GM12891 (cell line): ENCODE results near the gene DHX36. TPM values are rescaled to one million over a fixed set of nuclear protein-coding genes. Genes with fewer than 3 reads are reported as not detected.
A peak's percentile ranks its signal among the peaks of the same experiment; 100 is the strongest.

Source experiments
- DNase-seq: peaks from one replicate; pipeline ENCODE4 v3.0.0; 2011; ENCODE audit warnings: low spot score; ENCODE audit not compliant: insufficient read length
- FAIRE-seq: peaks from 2 replicates; lab custom pipeline; 2011; peaks lifted over from hg19 to GRCh38; lab: Jason Lieb, UNC
- PAX5 ChIP-seq: IDR thresholded peaks from 2 replicates; pipeline ENCODE4 v1.6.1; 2011; ENCODE audit warnings: low read length, moderate library complexity, mild to moderate bottlenecking; ENCODE audit not compliant: insufficient read depth, severe bottlenecking
- POLR2A ChIP-seq: IDR thresholded peaks from 2 replicates; pipeline ENCODE4 v1.6.1; 2011; ENCODE audit warnings: low read depth, low read length, control low read depth
- POLR2AphosphoS5 ChIP-seq: IDR thresholded peaks from 2 replicates; pipeline ENCODE4 v1.6.1; 2011; ENCODE audit warnings: low read depth, low read length, control low read depth
- POU2F2 ChIP-seq: IDR thresholded peaks from 2 replicates; pipeline ENCODE4 v1.6.1; 2011; ENCODE audit warnings: low read depth, mild to moderate bottlenecking, control low read depth, low read length, moderate library complexity
- SPI1 ChIP-seq: IDR thresholded peaks from 2 replicates; pipeline ENCODE4 v1.6.1; 2011; ENCODE audit warnings: low read depth, low read length, control low read depth
- TAF1 ChIP-seq: IDR thresholded peaks from 2 replicates; pipeline ENCODE4 v1.6.1; 2011; ENCODE audit warnings: low read depth, low read length, control low read depth
- polyA plus RNA-seq: library from polyadenylated mRNA; unstranded; fragments of >200 nt; gene quantifications from one replicate; pipeline ENCODE4 v1.2.1, GENCODE V29; 2012; ENCODE audit warnings: low read depth, missing spikeins, inconsistent platforms; ENCODE audit not compliant: missing spikeins

Gene DHX36, protein sequence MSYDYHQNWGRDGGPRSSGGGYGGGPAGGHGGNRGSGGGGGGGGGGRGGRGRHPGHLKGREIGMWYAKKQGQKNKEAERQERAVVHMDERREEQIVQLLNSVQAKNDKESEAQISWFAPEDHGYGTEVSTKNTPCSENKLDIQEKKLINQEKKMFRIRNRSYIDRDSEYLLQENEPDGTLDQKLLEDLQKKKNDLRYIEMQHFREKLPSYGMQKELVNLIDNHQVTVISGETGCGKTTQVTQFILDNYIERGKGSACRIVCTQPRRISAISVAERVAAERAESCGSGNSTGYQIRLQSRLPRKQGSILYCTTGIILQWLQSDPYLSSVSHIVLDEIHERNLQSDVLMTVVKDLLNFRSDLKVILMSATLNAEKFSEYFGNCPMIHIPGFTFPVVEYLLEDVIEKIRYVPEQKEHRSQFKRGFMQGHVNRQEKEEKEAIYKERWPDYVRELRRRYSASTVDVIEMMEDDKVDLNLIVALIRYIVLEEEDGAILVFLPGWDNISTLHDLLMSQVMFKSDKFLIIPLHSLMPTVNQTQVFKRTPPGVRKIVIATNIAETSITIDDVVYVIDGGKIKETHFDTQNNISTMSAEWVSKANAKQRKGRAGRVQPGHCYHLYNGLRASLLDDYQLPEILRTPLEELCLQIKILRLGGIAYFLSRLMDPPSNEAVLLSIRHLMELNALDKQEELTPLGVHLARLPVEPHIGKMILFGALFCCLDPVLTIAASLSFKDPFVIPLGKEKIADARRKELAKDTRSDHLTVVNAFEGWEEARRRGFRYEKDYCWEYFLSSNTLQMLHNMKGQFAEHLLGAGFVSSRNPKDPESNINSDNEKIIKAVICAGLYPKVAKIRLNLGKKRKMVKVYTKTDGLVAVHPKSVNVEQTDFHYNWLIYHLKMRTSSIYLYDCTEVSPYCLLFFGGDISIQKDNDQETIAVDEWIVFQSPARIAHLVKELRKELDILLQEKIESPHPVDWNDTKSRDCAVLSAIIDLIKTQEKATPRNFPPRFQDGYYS
- polyA plus RNA-seq: 17.9 TPM

DNA sequence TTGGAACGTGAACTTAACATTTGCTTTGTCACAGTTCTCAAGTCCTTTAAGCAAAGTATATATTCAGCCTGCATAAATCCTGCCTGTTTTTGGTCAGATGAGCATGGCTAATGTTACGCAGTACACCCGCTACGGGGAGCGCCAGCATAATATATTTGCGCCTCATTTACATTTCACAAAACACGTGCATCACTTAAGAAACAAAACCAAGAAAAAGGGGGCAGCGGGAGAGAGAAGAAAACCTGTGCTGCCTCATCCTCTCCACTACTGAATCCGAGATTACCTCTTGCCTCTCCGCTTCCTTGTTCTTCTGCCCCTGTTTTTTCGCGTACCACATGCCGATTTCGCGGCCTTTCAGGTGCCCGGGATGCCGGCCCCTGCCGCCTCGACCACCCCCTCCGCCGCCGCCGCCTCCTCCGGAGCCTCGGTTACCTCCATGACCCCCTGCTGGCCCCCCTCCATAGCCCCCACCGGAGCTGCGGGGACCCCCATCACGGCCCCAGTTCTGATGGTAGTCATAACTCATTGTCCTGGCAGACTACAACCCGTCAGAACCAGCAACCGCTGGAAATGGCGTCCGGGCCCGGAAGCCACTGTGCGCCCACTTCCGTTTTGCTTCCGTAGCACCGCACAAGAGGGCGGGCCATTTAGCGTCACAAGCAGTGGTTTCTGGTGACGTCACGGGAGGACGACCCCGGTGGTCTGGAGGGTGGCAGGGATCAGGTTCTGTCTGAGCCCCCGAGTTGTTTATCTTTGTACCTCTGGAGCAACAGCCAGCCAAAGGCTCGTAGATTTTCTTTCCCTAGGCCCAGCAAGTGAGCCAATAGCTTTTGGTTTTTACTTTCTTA lies at the start of gene DHX36:
Gene DHX36, minus strand, starts transcription at position 597 of the 848 bp plus-strand sequence. Its CDS starts 71 bp downstream, at position 526.
- FAIRE-seq (peak; percentile 88), DNase-seq (peak; percentile 50)
- peak; percentile 89 for TF ChIP-seq POLR2A
- peak; percentile 82; the same call in 1 of the 2 replicates for TF ChIP-seq POLR2AphosphoS5
- peak; percentile 81 for TF ChIP-seq TAF1
- no peak for TF ChIP-seq PAX5
- peak; percentile 71 for TF ChIP-seq SPI1
- TF ChIP-seq POU2F2: peak; percentile 47

DNA sequence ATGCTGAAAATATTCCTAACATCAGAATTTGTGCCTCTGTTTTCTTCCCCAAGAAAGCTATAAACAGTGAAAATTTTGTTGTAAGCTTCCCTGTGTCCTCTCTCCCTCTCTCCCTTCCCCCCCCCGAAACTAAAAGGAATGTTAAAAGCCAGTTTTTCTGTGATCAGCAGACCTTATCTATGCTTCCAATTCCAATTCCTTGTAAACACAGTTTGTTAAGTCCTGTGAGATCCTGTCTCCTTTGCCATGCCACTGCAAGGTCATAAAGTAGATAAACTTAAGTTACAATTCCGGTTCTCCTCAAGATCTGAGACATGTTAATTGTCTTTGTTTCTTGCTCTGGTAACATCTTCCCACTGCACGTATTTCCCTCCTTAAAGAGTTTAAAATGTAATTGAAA lies 42.9 kb upstream of the DHX36 start:
- DNase-seq: no peak
- FAIRE-seq: no peak
- no peak for TF ChIP-seq POLR2AphosphoS5
- no peak for TF ChIP-seq PAX5
- TF ChIP-seq TAF1: no peak
- TF ChIP-seq SPI1: no peak
- no peak for TF ChIP-seq POLR2A
- no peak for TF ChIP-seq POU2F2

DNA sequence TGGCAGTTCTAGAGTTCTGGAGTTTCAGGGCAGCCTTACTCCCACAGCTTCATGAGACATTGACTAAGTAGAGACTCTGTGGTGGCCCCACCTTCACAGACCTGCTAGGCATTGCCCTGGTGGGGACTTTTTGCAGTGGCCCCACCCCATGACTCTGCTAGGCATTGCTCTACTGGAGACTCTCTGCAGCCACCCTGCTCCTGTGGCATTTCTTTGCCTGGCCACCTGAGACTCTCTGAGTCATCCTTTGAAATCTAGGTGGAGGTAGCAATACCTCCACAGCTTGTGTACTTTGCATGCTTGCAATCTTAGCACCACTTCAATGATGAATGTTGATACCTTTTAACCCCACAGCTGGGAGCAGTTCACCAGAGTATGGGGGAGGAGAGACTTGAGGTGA lies 40.6 kb upstream of the DHX36 start:
- FAIRE-seq: no peak
- TF ChIP-seq POLR2AphosphoS5: no peak
- TF ChIP-seq PAX5: no peak
- no peak for TF ChIP-seq TAF1
- no peak for TF ChIP-seq POU2F2
- TF ChIP-seq POLR2A: no peak
- DNase-seq: no peak

DNA sequence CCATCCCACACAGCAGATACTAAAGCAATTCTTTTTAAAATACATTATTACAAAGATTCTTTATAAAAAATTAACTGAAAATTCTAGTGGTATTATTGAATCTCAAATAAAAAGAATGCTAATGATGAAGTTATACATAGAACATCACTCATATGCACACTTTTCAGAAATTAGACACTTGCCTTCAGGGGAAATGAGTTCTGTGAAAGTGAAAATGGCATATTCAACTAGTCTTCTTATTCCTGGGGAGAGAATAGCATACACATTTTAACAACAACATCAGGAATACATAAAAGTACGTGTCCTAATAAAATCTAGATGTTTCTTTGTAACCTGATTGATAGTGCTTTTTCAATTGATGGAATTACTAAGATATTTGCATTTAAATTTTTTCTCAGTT lies 36.8 kb upstream of the DHX36 start:
- FAIRE-seq (no peak), DNase-seq (no peak)

DNA sequence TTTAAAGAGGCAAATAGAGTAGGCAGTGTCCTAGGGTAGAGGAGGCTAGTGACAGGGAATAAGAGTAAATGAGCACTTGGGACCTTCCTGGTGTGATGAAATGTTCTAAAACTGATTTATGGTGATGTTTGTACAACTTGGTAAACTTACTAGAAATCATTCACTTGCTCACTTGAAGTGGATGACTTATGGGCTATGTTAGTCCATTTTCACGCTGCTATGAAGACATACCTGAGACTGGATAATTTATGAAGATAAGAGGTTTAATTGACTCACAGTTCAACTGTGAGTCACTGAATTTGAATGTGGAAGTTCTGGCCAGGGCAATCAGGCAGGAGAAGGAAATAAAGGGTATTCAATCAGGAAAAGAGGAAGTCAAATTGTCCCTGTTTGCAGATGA lies 31.7 kb upstream of the DHX36 start:
- FAIRE-seq: no peak
- no peak for DNase-seq
- TF ChIP-seq PAX5: no peak
- TF ChIP-seq POU2F2: no peak
- TF ChIP-seq POLR2AphosphoS5: no peak
- no peak for TF ChIP-seq POLR2A
- TF ChIP-seq SPI1: no peak
- no peak for TF ChIP-seq TAF1

More for the DNA sequence above, 36.8 kb upstream of the DHX36 start:
- TF ChIP-seq POLR2A (no peak), POU2F2 (no peak)

DNA sequence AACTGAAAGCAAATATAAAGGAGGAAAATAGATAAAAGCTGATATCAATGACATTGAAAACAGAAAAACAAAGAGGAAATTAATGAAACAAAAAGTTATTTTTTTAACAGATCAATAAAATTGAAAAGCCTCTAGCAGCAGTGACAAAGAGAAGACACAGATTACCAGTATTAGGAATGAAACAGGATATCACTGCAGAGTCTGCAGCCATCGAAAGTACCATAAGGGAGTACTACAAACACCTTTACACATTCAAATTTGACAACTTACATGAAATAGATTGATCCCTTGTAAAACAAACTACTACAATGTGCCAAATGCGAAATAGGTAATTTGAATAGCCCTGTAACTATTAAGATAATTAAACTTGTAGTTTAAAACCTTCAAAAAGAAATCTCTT lies 24.9 kb upstream of the DHX36 start:
- TF ChIP-seq PAX5 (no peak), SPI1 (no peak), POLR2AphosphoS5 (no peak), TAF1 (no peak), POLR2A (no peak), POU2F2 (no peak)
- FAIRE-seq: no peak
- no peak for DNase-seq

DNA sequence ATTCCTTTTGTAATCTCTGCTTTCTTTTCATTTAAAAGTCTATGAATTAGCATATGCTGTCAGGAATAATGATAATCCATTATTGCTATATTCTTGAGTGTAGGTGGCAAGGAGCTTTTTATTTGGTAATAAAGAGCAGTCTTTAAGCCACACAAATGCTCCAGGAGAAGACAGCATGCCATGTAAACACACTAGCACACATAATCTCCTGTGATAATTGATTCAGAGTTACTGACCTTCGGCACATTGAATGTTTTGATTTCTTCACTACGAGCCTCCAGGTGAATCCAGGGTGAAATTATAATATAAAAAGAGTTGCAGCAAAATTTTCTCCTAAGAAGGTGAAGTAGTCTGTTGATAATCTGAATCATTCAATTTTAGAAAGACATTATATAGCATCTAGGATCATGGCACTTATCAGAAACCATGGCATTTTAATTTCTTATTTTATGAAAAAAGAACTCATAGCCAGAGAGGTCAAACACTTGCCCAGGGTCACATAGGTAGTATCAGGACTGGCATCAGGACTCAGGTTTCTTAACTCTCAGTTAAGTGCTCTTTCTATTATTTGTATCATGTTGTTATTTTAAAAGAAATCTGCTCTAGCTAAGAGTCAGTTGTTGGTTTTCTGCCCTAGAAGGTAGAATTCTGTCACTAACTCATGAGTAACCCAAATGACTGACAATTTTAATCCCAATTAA lies 21.3 kb upstream of the DHX36 start:
- TF ChIP-seq POLR2A (no peak), POLR2AphosphoS5 (no peak), TAF1 (no peak), PAX5 (no peak), SPI1 (no peak), POU2F2 (no peak)
- DNase-seq (no peak), FAIRE-seq (no peak)

DNA sequence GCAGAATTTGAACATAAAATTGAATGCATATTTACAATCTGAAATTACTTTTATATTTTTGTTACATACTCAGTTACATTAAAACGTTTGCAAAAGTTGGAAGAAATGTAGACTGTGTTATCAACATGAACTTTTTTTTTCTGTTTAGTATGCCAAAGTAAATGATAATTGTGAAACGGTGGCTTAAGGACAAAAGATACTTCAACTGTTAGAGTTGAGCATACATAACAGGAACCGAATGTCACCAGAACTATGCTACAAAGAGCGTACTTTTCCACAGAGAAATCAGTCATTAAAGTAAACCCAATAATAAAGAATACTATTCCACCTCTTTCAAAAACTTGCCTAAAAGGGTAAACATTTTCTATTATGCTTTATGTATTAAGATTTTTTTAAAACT lies 14.3 kb upstream of the DHX36 start:
- no peak for FAIRE-seq
- TF ChIP-seq POLR2A (no peak), POLR2AphosphoS5 (no peak), SPI1 (no peak), POU2F2 (no peak), PAX5 (no peak), TAF1 (no peak)

More for the DNA sequence above, 14.3 kb upstream of the DHX36 start:
- no peak for DNase-seq
